ENCODE results near the gene PIAS4.
A peak's percentile ranks its signal among the peaks of the same experiment; 100 is the strongest.

The PIAS4 gene

GRCh38 chr19:4060621-4061177 is 53.2 kb downstream of the PIAS4 start:
- peak overlapping the region; percentile 12 for H3K4me3 ChIP-seq (ENCODE audit: low read length)
- no peak for TF ChIP-seq CTCF (conservative IDR thresholded peaks at IDR 0.05; ENCODE audit: low read depth, low read length)
- no peak for DNase-seq (ENCODE audit: low read depth)

- H3K4me3 ChIP-seq (ENCODE audit: low read length), result peak overlapping the region; percentile 12
- no peak for DNase-seq (ENCODE audit: low read depth)
- no peak for TF ChIP-seq CTCF (conservative IDR thresholded peaks at IDR 0.05; ENCODE audit: low read depth, low read length)
Observed at GRCh38 chr19:4061178-4061682, 53.7 kb downstream of the PIAS4 start.

GRCh38 chr19:4061683-4062418 is 54.3 kb downstream of the PIAS4 start:
- no peak for DNase-seq (ENCODE audit: low read depth)
- no peak for TF ChIP-seq CTCF (conservative IDR thresholded peaks at IDR 0.05; ENCODE audit: low read depth, low read length)
- peak overlapping the region; percentile 12 for H3K4me3 ChIP-seq (ENCODE audit: low read length)

- no peak for DNase-seq (ENCODE audit: low read depth)
- peak overlapping the region; percentile 71 for H3K4me3 ChIP-seq (ENCODE audit: low read length)
- no peak for TF ChIP-seq CTCF (conservative IDR thresholded peaks at IDR 0.05; ENCODE audit: low read depth, low read length)
Observed at GRCh38 chr19:4062419-4063368, 55.2 kb downstream of the PIAS4 start.

- peak; percentile 16 for TF ChIP-seq CTCF (conservative IDR thresholded peaks at IDR 0.05; ENCODE audit: low read depth, low read length)
- peak overlapping the region; percentile 71 for H3K4me3 ChIP-seq (ENCODE audit: low read length)
- DNase-seq (ENCODE audit: low read depth), result no peak
Observed at GRCh38 chr19:4063369-4064148, 56.0 kb downstream of the PIAS4 start.

DNA sequence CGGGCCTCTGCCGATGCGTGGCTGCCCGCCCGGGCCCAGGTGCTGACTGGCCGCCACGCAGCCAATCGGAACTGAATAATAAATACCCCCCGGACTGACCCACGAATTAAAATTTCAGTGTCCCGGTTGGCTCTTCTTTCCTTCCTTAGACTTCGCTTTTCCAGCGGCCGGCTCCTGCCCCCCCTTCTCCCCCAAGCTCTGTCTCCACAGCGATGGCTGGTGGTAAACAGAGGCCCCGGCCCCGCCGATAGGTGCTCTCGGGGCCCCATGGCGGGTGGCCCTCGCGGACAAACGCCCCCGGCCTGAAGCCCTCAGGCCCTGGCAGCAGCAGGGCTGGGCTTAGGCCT is 56.6 kb downstream of the PIAS4 start:
- TF ChIP-seq CTCF (conservative IDR thresholded peaks at IDR 0.05; ENCODE audit: low read depth, low read length), result no peak
- peak overlapping the region; percentile 71 for H3K4me3 ChIP-seq (ENCODE audit: low read length)
- no peak for DNase-seq (ENCODE audit: low read depth)

All from retinal pigment epithelial cell (primary cell).